Renal cortical epithelial cell (primary cell): ENCODE data around the gene EDN1. TPM values are rescaled to one million over a fixed set of nuclear protein-coding genes. Genes with fewer than 3 reads are reported as not detected.
A peak's percentile ranks its signal among the peaks of the same experiment; 100 is the strongest.
"Not testable (repeated sequence)": the region's sequence is repeated elsewhere in the genome, so short reads cannot be mapped to it uniquely, and the experiment has no call there.

Experiments
- DNase-seq: peaks from one replicate; pipeline ENCODE4 v3.0.0-alpha.2; 2011; ENCODE audit warnings: low read depth
- total RNA-seq: library from RNA; depleted of rRNA; stranded (reverse); fragments of >200 nt; gene quantifications from 2 replicates; pipeline ENCODE4 v1.2.3, GENCODE V29; 2014

EDN1 gene
- total RNA-seq, 1 donor from 2014 or later, result 82.5 TPM

DNA sequence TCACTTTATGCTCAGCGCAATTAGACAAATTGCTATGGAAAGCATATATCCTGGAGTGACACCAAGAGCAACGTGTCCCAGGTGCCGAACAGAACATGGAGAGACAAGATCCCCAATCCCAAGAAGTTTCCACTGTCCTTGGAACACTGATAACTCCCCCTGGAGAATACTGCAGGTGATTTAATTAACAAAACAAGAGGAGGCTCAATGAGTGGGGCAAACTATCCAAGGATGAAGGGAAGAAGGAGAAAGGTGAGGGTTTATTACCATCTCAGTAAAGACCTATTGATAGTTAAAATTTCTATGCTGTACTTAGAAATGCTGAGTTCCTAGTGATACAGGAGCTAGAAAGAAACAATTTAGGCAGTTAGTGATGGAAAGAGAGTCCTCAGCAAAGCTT, 35.7 kb downstream of the EDN1 start:
- no peak for DNase-seq

DNA sequence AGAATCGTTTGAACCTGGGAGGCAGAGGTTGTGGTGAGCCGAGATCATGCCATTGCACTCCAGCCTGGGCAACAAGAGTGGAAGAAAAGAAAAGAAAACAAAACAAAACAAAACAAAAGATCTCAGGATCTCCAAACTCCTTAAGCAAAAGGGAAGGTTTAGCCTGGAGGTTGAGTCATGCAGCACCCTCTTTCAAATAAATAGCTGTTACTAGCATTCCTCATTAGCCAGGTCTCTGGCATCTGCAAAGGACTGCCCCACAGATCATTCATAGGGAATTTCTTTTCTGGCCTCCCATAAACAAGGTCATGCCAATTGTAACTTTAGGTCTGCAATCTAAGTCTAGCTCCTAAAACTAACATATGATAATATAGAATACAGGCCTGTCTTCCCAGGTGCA, 37.2 kb downstream of the EDN1 start:
- peak; percentile 95 for DNase-seq

DNA sequence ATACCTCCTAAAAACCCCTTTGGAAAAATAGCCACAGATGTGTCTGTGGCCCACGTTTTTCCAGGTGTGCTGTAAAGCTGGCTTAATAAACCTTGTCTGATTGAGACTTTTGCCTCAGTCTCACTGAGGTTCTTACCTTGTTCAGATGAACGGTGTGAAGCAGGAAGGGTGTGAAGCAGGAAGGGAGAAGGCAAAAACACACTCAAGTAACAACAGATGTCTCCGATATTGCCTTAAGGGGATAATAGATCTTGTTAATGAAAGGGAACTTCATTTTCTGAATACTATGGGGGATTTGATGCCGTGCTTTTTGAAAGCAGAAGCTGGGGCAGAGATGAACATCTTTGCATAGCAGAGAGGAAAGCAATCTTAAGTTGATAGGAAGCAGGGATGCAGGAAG, 37.8 kb downstream of the EDN1 start:
- no peak for DNase-seq

DNA sequence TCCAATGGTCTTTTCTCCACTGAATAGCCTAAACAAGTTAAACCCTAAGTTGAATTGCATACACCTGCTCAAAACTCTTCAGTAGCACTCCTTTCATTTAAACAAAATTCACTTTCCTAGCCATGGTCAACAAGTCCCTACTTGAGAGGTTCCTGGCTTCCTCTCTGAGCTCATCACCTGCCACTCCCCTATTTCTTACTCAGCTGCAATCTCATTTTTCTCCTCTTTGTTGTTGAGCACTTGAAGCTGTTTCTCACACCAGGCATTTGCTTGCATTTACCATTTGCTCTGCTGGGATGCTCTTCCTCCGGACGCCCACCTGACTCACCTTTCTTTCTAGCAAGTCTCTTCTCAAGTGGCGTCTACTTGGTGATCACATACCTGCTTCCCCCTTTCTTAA, 38.5 kb downstream of the EDN1 start:
- DNase-seq, result no peak

DNA sequence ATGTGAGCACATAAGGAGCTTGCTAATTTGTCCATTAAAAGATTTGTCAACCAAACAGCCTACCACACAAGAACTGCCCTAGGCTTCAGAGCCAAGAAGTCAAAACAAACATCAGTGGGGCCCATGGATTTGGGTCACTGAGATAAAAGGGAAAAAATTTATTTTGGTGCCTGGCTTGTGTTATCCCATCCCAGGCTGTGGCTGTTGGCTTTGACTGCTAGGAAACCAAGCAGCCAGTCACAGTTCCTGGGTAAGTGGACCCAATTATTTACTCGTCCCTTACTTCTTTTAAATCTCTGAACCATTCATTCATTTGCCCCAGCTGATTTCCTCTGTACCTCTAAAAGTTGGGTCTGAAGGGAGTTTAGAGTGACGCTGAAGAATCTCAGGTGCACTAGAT, 41.3 kb downstream of the EDN1 start:
- peak; percentile 90 for DNase-seq

DNA sequence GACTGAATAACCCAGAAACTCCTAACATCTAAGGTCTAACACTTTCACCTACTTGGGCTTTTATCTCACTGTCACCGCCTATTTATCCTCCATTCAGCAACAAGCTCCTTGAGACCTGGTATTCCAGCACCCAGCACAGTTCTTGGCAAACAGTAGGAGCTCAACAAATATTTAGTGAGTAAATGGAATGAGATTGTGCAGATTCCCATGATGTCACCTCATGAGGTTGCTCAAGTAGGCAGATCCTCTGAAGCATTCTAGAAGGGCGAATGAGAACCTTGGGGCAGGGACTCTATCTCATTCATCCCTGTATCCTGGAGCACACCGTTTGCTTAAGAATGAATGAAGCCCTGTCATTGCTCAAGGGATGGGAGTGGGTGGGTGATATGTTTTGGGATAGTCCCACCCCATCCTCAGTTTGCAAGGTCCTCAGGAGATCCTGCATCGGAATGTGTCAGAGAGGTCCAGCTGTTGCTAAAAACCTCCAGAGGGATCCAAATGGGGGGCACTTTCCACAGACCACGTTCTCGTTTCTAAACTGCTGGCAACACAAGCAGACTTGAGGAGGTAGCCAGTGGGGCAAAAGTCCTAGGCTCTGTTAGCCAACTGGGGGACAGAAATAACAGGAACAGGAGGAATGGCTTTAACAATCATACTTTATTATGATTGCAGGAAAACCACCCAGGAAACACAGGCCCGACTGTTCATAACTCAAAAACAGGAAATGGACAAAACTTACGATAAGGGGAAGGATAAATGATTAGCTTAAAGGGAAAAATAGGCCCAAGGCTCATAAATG, 42.0 kb downstream of the EDN1 start:
- peak; percentile 87 for DNase-seq

DNA sequence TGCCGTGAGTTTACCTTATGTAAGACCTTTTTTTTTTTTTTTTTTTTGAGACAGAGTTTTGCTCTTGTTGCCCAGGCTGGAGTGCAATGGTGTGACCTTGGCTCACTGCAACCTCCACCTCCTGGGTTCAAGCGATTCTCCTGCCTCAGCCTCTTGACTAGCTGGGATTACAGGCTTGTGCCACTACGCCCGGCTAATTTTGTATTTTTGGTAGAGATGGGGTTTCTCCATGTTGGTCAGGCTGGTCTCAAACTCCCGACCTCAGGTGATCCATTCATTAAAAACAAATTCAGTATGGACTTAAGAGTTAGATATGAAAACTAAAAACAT, 42.6 kb downstream of the EDN1 start:
- not testable (repeated sequence) for DNase-seq

DNA sequence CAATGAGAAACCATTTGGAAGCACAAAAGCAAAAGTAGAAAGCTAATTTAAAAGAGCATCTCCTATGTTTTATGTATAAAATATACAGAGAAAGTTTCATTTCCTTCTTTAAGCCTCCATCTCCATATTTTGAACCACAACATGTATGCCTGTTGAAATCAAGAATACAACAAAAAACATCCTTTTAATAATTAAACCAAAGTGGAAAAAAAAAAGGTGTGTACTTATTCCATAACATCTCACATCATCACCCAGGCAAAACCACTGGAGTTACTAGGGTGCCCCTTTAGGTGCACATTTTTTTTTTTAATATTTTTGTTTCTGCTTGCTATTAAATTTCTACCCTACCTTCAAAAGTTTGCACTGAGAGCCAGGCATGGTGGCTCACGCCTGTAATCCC, 43.0 kb downstream of the EDN1 start:
- peak; percentile 63 for DNase-seq

DNA sequence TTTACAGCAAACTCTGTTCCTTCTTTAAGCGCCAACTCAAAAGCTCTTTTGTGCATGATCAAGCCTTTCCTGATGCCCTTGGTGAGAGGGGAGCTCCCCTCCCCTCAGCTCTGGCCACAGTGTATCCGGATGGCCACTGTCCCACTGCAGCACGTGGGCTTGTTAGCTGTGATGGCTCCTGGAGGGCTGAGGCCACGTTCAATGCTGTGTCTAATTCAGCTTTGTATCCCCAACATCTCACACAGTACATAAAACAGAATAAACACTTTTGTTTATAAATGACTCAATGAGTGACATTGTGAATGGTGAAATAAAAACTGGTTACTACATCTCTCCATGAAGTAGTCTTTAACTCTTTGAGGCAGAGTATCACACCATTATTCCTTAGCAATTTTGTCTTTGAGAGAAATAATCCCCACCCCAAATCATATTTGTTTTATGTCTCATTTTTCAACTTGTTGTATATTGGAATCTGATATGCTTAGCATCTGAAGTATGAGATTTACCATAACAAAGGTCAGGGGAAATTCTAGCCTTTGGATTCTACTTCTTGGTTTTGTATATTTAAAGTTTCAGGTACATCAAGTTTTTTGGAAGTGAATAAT, 44.5 kb downstream of the EDN1 start:
- peak; percentile 77 for DNase-seq

DNA sequence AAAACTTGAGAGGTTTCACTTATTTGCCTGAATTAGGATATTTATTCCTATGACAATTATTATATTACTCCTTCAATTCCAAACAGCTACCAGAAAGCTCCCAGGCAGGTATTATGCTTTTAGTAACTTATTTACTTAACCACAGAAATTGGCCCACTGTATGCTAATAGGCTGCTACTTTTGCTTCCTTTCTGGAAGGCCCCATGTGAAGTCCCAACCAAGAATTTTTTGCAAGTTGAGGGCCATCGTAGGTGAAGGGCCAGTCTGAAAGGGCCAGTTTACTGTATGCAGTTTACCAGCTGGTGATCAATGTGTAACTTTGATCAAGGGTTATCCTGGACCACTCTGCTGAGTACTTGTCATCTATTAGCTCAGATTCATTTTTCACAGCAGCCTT, 45.0 kb downstream of the EDN1 start:
- DNase-seq, result peak; percentile 92

DNA sequence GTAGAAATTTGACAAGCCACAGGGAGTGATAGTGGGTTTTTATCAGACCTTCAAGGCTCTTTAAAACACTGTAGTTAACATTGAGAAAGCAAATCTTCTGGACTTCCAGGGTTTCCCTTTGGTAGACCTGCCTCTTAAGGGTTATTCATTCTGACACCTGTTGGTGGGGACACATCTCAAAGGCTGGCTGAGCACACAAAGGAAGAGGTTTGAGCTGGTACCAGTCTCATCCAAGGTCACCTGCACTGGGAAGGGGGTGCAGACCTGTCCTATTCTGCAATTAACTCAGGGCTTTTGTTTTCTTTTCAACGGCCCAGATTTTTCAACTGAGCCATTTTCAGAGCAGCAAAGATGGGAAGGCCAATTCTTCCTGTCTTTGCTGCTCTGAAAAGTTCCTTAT, 45.6 kb downstream of the EDN1 start:
- no peak for DNase-seq

DNA sequence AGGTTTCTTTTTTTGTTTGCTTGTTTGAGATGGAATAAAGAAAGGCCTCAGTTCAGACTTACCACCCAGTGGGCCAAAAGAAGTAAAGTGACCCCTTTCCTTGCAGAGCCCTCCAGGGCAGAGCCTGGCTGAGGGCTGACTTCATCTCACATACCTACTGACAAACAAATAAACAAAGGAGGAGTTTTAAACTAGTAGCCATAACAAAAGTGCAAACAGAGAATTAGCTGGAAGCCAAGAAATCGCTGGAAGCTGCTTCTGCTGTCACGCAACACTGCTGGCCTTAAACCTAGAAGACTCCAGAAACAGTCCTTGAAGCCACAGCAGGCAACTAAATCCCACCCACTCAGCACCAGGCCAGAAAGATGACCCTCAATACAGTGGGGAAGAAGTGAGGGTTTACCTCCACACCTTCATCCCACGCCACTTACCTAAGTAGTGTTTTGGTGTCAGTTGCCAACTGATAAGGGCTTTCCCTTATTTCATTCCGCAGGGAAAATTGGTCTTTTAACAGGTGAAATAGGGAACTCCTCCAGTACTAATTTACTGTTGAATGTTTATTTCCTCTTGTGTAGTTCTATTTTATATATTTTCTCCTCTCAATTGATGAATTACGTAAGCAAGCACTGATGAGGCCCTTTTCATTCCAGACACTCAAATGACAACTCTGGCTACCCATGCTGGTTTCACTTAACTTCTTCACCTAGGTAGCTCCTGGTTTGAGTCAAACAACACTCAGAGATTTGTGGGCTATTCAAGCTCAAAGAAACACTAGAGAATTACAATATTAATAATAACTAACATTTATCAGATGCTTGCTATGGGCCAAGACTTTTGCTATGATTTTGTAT, 46.2 kb downstream of the EDN1 start:
- DNase-seq, result peak; percentile 65

DNA sequence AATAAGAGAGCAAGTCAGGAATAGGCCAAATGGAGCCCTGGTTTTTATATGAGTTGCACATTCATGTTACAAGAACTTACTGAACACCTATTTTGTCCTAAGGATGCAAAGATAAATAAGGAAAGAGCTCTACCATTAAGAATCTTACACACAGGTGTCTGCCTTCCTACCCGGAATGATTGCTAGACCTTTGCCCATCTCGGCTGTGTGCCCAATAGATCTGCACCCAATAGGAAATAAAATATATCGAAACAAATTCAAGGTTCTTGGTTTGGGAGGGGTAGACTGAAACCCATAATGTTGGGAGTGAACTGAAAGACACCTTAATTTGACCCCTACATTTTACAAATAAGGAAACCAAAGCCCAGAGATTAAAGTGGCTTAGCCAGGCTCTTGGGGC, 48.9 kb downstream of the EDN1 start:
- no peak for DNase-seq

DNA sequence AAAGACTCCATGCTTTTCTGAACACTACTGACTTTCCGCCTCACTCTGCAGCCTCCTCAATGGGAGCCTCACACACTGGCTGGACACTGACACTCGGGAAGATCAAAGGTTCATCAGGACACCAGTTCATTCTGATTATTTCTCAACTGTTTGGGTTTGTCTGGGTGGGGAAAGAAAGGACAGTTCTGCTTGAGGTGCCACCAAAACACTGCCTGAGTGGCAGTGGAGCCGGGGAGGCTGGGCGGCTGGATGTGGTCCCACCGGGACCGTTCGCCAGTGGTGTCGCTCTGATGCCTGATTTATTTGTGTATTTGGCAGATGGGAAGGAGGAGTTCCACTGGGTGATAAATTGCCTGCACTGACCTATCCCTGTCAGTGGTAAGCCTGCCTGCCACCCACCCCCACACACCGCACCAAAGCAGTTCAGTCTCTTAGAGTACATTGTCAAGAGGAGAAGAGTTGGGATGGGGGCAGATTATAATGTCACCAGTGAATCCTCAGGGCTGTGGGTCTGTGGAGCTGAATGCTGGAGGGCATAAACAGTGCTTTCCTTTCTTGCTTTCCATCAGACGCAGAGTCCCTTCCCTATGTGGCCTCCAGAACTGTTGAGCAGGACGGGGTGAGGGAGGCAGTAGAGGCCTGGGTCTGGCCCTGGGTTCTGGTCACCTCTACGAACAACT, 49.8 kb downstream of the EDN1 start:
- no peak for DNase-seq

DNA sequence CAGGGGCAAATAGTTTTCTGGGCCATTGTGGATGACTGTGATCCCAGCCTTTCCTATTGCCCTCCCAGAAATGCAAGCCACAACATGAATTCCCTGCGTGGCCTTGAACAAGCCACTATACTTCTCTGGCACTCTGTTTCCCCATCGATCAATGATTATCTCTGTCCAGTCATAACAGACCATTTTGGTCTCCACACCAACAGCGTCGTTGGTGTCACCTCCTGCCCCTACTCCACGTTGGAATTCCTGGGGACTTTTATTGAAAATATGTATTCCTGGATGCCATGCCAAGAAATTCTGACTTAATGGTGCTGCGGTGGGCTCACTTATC, 50.3 kb downstream of the EDN1 start:
- no peak for DNase-seq

DNA sequence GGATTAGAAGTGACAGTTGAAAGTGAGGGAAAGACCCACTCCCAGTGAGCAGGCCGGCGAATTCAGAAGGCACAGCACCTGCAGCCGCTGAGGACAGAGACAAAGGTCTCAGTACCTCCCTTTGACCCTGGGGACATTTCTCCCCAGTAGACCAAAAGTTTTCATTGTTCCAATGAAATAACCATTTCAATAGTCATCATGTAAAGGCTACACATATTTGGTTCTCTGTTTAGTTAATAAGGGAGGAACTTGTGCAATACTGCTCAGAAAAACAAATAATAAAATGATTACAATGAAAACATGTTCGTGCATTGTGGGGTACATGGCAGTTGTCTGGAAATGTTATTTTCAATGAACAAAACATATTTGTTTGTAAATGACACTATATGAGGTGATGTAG, 52.5 kb downstream of the EDN1 start:
- DNase-seq, result peak; percentile 52

DNA sequence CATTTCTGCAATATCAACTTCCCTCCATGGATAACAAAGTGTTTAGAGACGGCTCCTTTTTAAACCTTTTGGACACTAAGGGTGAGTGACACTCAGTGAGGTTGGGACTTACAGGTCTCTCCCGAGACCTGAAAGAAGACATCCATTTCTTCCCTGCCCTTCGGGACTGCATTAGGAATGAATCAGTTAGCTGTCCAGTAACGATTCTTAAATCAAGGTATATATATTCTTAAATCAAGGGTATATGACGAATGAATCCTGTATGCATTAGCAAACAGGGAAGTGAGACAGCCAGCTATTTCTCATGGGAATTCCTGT, 52.9 kb downstream of the EDN1 start:
- no peak for DNase-seq

DNA sequence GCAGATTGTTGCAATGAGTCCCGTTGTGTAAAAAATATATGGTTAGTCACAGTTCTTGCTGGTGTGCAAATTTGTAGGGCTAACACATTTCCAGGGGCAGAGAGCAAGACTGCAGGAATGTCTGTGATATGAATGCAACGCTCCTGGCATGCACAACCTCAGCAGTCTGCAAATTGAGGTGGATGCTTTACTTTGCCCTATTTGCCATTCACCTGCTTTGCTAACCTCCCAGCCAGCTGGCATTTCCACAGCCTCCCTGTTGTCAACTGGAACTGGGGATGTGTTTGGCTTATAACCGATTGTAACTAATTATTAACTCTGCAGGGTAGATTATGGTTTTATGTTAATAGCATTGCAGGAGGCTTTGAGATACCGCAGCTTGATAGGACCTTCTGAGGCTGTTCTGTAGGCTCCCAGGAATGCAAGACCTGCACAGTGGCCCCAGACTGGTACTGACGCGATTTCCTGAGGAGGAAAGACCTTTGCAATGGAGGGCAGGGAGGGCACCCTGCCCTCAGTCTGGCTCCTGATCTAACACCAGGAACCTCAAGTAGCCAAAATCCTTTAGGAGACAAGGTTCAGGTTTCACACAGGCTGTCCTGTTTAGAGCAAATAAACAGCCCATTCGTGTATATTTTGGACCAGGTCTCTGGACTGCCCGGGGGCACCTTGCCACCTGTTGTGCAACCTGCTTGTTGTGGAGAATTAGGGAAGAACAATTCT, 53.4 kb downstream of the EDN1 start:
- peak; percentile 98 for DNase-seq

DNA sequence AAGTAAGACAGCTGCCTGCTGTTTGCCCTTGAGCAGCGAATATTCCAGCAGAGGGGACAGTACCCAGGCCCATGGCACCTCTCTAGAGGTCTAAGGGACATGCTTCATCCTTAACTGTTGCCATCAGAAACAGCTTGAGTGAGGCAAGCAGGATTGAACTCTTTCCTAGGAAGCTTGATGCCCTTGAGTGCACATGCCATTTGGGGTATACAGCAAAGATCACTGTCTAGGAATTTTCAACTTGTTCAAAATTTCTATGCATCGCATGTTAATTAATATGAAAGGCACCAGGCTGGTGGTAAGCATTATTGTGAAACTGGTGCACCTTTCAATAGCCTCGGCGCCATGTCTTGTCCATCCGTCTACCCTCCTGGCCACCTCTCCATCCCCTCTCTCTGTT, 54.1 kb downstream of the EDN1 start:
- DNase-seq, result no peak

DNA sequence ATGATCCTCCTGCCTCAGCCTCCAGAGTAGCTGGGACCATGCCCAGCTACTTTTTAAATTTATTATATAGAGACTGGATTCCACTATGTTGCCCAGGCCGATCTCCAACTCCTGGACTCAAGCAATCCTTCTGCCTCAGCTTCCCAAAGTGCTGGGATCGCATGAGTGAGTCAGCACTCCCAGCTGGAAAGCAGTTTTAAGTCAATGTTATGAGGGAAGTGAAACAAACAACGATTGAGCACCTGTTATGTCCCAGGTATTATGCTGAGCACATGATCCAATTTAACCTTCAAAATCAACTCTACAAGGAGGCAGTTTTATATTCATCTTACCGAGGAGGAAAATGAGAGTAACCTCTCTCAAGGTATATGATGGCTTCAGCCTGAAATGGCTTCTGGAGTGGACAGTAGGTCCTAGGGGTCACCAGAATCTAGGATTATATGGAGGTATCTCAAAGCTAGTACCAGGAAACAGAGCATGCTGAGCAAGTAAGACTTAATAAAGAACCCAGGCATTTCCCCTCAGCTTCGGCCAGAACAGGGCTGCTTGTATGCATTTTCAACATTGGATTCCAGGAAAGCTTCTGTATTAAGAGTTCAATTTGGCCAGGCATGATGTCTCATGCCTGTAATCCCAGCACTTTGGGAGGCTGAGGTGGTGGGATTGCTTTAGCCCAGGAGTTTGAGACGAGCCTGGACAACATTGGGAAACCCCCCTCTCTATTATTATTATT, 55.0 kb downstream of the EDN1 start:
- peak; percentile 46 for DNase-seq

DNA sequence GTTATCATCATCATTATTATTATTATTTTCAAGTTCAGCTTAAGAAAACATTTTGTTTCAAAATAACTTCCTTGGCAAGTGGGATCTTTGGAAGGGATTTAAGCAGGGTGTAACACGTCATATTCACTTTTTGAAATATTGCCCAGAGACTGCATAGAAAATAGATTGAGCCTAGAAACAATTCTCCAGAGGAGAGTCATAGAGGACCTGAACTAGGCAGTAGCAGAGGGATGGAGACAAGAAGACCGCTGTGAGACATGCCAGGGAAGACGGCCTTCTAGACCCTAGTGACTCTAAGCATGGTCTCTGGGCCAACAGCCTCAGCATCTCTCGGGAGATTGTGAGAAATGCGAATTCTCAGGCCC, 55.5 kb downstream of the EDN1 start:
- no peak for DNase-seq
